HepG2 (cell line): ENCODE measurements around the gene ARHGEF7. TPM values are rescaled to one million over a fixed set of nuclear protein-coding genes. Genes with fewer than 3 reads are reported as not detected.

Experiments used
- ATAC-seq: fragments of 200-7000 bp; cut with Tn5 transposase; 3 replicates; pipeline ENCODE4 v1.9.1; 2020; ENCODE audit warnings: mild to moderate bottlenecking, moderate library complexity
- BruUV-seq: library from RNA; stranded (reverse); fragments of 400-500 nt; replicated peaks from 2 replicates; lab custom pipeline; 2021; lab: Mats Ljungman, UMichigan
- CTCF ChIA-PET: fragments of 300-600 bp; formaldehyde crosslinking; extraction: SDS; loops from one replicate; lab custom pipeline; 2021; ENCODE audit warnings: low total read pairs, inconsistent platforms, low intra/inter-chr PET ratio; lab: Yijun Ruan, JAX
- POLR2A ChIA-PET: fragments of 350-600 bp; sonication (Branson Sonifier 250); formaldehyde crosslinking; loops from one replicate; lab custom pipeline; 2020; ENCODE audit warnings: antibody characterized with exemption, inconsistent platforms; lab: Yijun Ruan, JAX
- DNase-seq: peaks from one replicate; pipeline ENCODE4 v3.0.0-alpha.2; 2015; ENCODE audit warnings: low spot score
- FAIRE-seq: peaks from 3 replicates; lab custom pipeline; 2011; peaks lifted over from hg19 to GRCh38; lab: Jason Lieb, UNC
- H2AFZ ChIP-seq: one replicate; pipeline ENCODE4 v1.6.1; 2011; ENCODE audit warnings: low read length, inconsistent platforms
- H3K27ac ChIP-seq: fragments of 300-600 bp; 3 replicates; pipeline ENCODE4 v1.8.0; 2011; ENCODE audit warnings: mixed run types, mild to moderate bottlenecking, mixed read lengths, low read length, inconsistent platforms; ENCODE audit not compliant: insufficient read depth; ENCODE audit errors: extremely low read length
- H3K27me3 ChIP-seq, 2 experiments: fragments of 200-600 bp in 1 of 2; 2 replicates in 1 of 2; 3 replicates in 1 of 2; pipeline versions ENCODE4 v1.6.0 to v1.8.0; 2011; ENCODE audit warnings: low read length in 2 of 2, mild to moderate bottlenecking in 2 of 2, moderate library complexity in 2 of 2, inconsistent platforms in 1 of 2; ENCODE audit not compliant: insufficient read depth in 2 of 2, control insufficient read depth in 1 of 2
- H3K36me3 ChIP-seq, 2 experiments: fragments of 200-600 bp in 1 of 2; replicated peaks in 1 of 2; 2 replicates in 1 of 2; 3 replicates in 1 of 2; pipeline versions ENCODE4 v1.5.1 to v1.8.0; 2011; ENCODE audit warnings: low read length in 2 of 2, inconsistent platforms in 1 of 2; ENCODE audit not compliant: insufficient read depth in 2 of 2, control insufficient read depth in 1 of 2
- H3K4me1 ChIP-seq: 2 replicates; pipeline ENCODE4 v1.5.1; 2012; ENCODE audit warnings: low read length, inconsistent platforms; ENCODE audit not compliant: insufficient read depth
- H3K4me2 ChIP-seq: 2 replicates; pipeline ENCODE4 v1.6.0; 2011; ENCODE audit warnings: low read depth, low read length, inconsistent platforms
- H3K4me3 ChIP-seq, 3 experiments: fragments of 200-600 bp in 1 of 3; sonication (generic), shearing (Covaris generic) in 1 of 3; replicated peaks in 1 of 3; 2 replicates each; pipeline ENCODE4 v1.5.1; 2011 to 2016; ENCODE audit warnings: low read length in 3 of 3, inconsistent platforms in 2 of 3, low read depth in 2 of 3, mild to moderate bottlenecking in 2 of 3, control low read depth in 1 of 3, mixed read lengths in 1 of 3; ENCODE audit not compliant: insufficient read depth in 1 of 3
- H3K79me2 ChIP-seq: one replicate; pipeline ENCODE4 v1.6.1; 2011; ENCODE audit warnings: low read length, inconsistent platforms; ENCODE audit not compliant: insufficient read depth
- H3K9ac ChIP-seq: 2 replicates; pipeline ENCODE4 v1.6.0; 2011; ENCODE audit warnings: mild to moderate bottlenecking, low read depth, low read length, inconsistent platforms; ENCODE audit not compliant: insufficient read depth
- H3K9me3 ChIP-seq: 2 replicates; pipeline ENCODE4 v1.5.1; 2012; ENCODE audit warnings: mild to moderate bottlenecking, low read length
- H4K20me1 ChIP-seq: 2 replicates; pipeline ENCODE4 v1.6.0; 2011; ENCODE audit warnings: inconsistent platforms, mild to moderate bottlenecking, low read length, moderate library complexity; ENCODE audit not compliant: insufficient read depth
- FOXK1 ChIP-seq: sonication (generic); formaldehyde crosslinking; IDR thresholded peaks from 2 replicates; pipeline ENCODE4 v1.4.0; 2020; ENCODE audit warnings: low read depth, missing genetic modification reagents, borderline replicate concordance
- HNRNPL ChIP-seq: fragments of 200-400 bp; formaldehyde crosslinking; IDR thresholded peaks from 2 replicates; pipeline ENCODE4 v1.6.1; 2017; ENCODE audit warnings: mild to moderate bottlenecking, low read depth, low read length
- TBX3 ChIP-seq: fragments of 450-650 bp; IDR thresholded peaks from 2 replicates; pipeline ENCODE4 v1.6.1; 2017; ENCODE audit warnings: antibody characterized with exemption, mild to moderate bottlenecking, inconsistent platforms, borderline replicate concordance
- ZNF766 ChIP-seq: sonication (generic); formaldehyde crosslinking; IDR thresholded peaks from 2 replicates; pipeline ENCODE4 v1.5.0; 2020; ENCODE audit warnings: missing genetic modification reagents, borderline replicate concordance
- WGBS: methylation state at CpG from one replicate; pipeline ENCODE4 v1.1.6; 2017; ENCODE audit warnings: low lambda C conversion rate; 5-methylcytosine and 5-hydroxymethylcytosine counted together
- in situ Hi-C: cut with HindIII; loops from 2 replicates; pipeline ENCODE4 v1.10.0; 2017; ENCODE audit warnings: low pct_unique_long_range_greater_than_20kb; ENCODE audit not compliant: extremely low pct_ligation_motif_present
- intact Hi-C: fragments of 100-400 bp; cut with micrococcal nuclease; formaldehyde crosslinking; loops from one replicate; pipeline ENCODE4 v1.10.0; 2022; ENCODE audit not compliant: unreplicated experiment
- polyA plus RNA-seq, 8 experiments: library from polyadenylated mRNA; depleted of rRNA in 3 of 8; stranded (reverse) in 7 of 8; unstranded in 1 of 8; fragments of >200 nt; fragmentation: Illumina TruSeq in 4 of 8; extraction: Trizol in 4 of 8; gene quantifications; 2 replicates each; pipeline versions ENCODE4 v1.2.1 to v1.2.3, GENCODE V29; 2011 to 2016; ENCODE audit warnings: low read depth in 4 of 8, missing spikeins in 1 of 8, mixed read lengths in 1 of 8; ENCODE audit not compliant: insufficient read depth in 1 of 8
- total RNA-seq, 5 experiments: library from RNA; depleted of rRNA; stranded (reverse); fragments of >200 nt; fragmentation: Illumina TruSeq; extraction: Trizol; gene quantifications; 2 replicates each; pipeline ENCODE4 v1.2.3, GENCODE V29; 2016; ENCODE audit warnings: low read depth in 1 of 5
- TF ChIP-seq, protein P1 (sequence below): sonication (generic); formaldehyde crosslinking; IDR thresholded peaks from 2 replicates; pipeline ENCODE4 v1.4.0; 2020; ENCODE audit warnings: mild to moderate bottlenecking, missing genetic modification reagents

The ARHGEF7 gene
- total and polyA plus RNA-seq, 2 of the 13 experiments (the other 11 are each of a cell fraction or from before 2014, with no cell fraction given): 15.7 to 22.3 TPM

DNA sequence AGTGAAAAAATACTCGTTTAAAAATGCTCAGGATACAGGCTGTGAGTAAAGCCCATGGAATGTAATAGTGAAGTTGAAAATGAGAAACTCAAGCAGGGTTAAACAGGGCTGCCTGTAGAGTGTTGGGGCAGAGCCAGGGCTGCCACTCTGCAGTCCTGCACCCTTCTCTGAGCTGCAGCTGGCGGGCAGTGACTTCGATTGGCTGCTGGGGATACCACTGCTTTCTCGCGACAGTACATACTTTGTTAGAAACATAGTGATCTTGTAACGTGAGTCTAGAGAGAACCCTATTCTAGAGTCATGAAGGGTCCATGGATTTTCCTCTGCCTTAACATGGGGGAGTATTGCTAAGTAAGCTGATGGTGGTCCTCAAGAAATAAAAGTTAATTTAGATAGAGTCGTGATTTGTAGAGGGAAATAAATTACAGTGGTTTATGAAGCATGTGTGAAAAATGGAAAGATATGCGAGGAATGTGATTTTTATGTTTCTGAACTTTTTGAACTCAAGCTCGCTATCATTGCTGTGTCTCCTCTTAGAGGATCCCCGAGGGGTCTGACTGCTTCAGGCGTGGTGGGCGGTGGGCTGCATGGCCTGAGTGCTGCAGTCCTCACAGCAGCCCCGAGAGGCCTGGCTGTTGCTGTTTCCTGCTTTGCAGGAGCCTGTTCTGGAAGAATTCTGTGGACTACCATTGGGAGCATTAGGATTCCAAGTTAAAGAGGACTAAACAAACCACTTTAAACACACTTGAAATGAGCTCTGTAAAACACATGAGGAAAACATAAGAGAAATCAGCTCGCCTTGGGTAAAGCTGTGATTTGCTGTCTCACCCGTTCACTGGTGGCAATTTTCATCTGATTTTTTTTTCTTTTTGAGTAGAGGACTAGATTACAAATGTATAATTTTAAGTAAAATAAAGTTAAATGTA lies 95.7 kb downstream of the ARHGEF7 start:
- no peak for DNase-seq
- no peak overlapping the region for H3K4me3 ChIP-seq
- H3K4me1 ChIP-seq: no peaks in the 10 kb centered on the region
- H3K27ac ChIP-seq: no peak overlapping the region
- no peak for FAIRE-seq
- WGBS: 95% methylated on average over 15 of the region's 15 CpGs
- POLR2A ChIA-PET: no interaction called here
- peaks cover 45% of the 10 kb centered on the region for H3K79me2 ChIP-seq
- H2AFZ ChIP-seq: no peak overlapping the region
- TSS peak; percentile 17 for BruUV-seq
- peaks cover 17% of the 10 kb centered on the region; the same call in 1 of the 2 replicates for H4K20me1 ChIP-seq
- no peaks in the 10 kb centered on the region for H3K27me3 ChIP-seq
- no peak for ATAC-seq
- H3K36me3 ChIP-seq: peaks cover 4 to 10% of the 10 kb centered on the region in 2 experiments; a peak in 4 of 5 replicates
- in situ Hi-C loops: loop anchor here (25.0 kb wide), 1 partner anchor 274 kb away; no protein-coding TSS in a partner anchor
- no peaks in the 10 kb centered on the region for H3K9me3 ChIP-seq
- no peak overlapping the region for H3K4me2 ChIP-seq
- CTCF ChIA-PET: no interaction called here
- TF ChIP-seq ZNF766 (CRISPR knock-in tag) (no peak), HNRNPL (no peak), TBX3 (no peak), FOXK1 (CRISPR knock-in tag) (no peak)
- TF ChIP-seq, protein P1, sequence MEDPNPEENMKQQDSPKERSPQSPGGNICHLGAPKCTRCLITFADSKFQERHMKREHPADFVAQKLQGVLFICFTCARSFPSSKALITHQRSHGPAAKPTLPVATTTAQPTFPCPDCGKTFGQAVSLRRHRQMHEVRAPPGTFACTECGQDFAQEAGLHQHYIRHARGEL (CRISPR knock-in tag): no peak
- H3K9ac ChIP-seq: no peak overlapping the region
- intact Hi-C loops: loop anchor here (10.0 kb wide), 1 partner anchor 266 kb away; no protein-coding TSS in a partner anchor
